Measurements from ENCODE around the gene FOSL2.

- TF ChIP-seq CTCF (IDR thresholded peaks at IDR 0.05), result no peak
- no peak for TF ChIP-seq TAF1 (IDR thresholded peaks at IDR 0.05; ENCODE audit: borderline replicate concordance, low read depth, low read length)
- no peak for TF ChIP-seq YY1 (IDR thresholded peaks at IDR 0.05; ENCODE audit: low read depth)
- no peak for TF ChIP-seq RFX5 (IDR thresholded peaks at IDR 0.05; ENCODE audit: low read length)
- no peak for TF ChIP-seq JUND (IDR thresholded peaks at IDR 0.05)
- TF ChIP-seq, protein P1, sequence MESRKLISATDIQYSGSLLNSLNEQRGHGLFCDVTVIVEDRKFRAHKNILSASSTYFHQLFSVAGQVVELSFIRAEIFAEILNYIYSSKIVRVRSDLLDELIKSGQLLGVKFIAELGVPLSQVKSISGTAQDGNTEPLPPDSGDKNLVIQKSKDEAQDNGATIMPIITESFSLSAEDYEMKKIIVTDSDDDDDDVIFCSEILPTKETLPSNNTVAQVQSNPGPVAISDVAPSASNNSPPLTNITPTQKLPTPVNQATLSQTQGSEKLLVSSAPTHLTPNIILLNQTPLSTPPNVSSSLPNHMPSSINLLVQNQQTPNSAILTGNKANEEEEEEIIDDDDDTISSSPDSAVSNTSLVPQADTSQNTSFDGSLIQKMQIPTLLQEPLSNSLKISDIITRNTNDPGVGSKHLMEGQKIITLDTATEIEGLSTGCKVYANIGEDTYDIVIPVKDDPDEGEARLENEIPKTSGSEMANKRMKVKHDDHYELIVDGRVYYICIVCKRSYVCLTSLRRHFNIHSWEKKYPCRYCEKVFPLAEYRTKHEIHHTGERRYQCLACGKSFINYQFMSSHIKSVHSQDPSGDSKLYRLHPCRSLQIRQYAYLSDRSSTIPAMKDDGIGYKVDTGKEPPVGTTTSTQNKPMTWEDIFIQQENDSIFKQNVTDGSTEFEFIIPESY (IDR thresholded peaks at IDR 0.05; ENCODE audit: borderline replicate concordance, low read depth), result no peak
- TF ChIP-seq EP300 (IDR thresholded peaks at IDR 0.05; ENCODE audit: borderline replicate concordance in 1 of 2, low read depth in 1 of 2, low read length in 1 of 2), result no peak
Measured at GRCh38 chr2:28378679-28379584, 13.7 kb upstream of the FOSL2 start.
